BE2C (cell line): Measurements from ENCODE around the gene SERAC1. TPM values are rescaled to one million over a fixed set of nuclear protein-coding genes. Genes with fewer than 3 reads are reported as not detected.
A peak's percentile ranks its signal among the peaks of the same experiment; 100 is the strongest.
"Not testable (repeated sequence)": the region's sequence is repeated elsewhere in the genome, so short reads cannot be mapped to it uniquely, and the experiment has no call there.

Experiments
- DNase-seq: peaks from one replicate; pipeline ENCODE4 v3.0.0-alpha.2; 2020
- H3K27me3 ChIP-seq: fragments of 250-450 bp; sonication (Bioruptor Pico); 2 replicates; pipeline ENCODE4 v1.5.1; 2020; ENCODE audit warnings: mild to moderate bottlenecking
- H3K36me3 ChIP-seq: fragments of 250-450 bp; sonication (Bioruptor Pico); 2 replicates; pipeline ENCODE4 v1.5.1; 2020; ENCODE audit warnings: mild to moderate bottlenecking
- H3K4me1 ChIP-seq: fragments of 250-450 bp; sonication (Bioruptor Pico); 2 replicates; pipeline ENCODE4 v1.5.1; 2020
- H3K4me3 ChIP-seq: 2 replicates; pipeline ENCODE4 v1.5.1; 2011; ENCODE audit warnings: low read depth, low read length
- H3K9me3 ChIP-seq: fragments of 250-450 bp; sonication (Bioruptor Pico); 2 replicates; pipeline ENCODE4 v1.5.1; 2020
- polyA plus RNA-seq: library from polyadenylated mRNA; unstranded; fragments of >200 nt; gene quantifications from one replicate; pipeline ENCODE4 v1.2.1, GENCODE V29; 2012; ENCODE audit warnings: low read depth, missing spikeins; ENCODE audit not compliant: insufficient read length, insufficient read depth
- TF ChIP-seq, protein P1 (sequence below): IDR thresholded peaks from 2 replicates; pipeline ENCODE4 v1.5.1; 2012; ENCODE audit warnings: mild to moderate bottlenecking, low read depth, low read length

Gene SERAC1
- polyA plus RNA-seq, result 2.8 TPM

DNA sequence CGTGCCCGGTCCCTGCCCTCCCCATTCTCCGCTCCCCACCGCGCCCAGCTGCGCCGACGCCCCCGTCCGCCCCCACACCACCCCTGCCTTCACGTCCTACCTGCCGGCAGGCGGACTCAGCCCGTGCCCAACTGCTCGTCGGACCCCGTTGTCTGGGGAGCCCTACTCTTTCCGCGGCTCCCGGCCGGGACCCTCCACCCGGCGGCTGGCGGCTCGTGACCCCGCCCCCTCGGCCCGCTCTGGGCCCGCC is at the start of gene SERAC1:
Gene SERAC1 (minus strand): TSS at position 223 of the 250 bp plus-strand sequence. CDS start 9,899 bp downstream, outside the sequence.
- no peak for DNase-seq

DNA sequence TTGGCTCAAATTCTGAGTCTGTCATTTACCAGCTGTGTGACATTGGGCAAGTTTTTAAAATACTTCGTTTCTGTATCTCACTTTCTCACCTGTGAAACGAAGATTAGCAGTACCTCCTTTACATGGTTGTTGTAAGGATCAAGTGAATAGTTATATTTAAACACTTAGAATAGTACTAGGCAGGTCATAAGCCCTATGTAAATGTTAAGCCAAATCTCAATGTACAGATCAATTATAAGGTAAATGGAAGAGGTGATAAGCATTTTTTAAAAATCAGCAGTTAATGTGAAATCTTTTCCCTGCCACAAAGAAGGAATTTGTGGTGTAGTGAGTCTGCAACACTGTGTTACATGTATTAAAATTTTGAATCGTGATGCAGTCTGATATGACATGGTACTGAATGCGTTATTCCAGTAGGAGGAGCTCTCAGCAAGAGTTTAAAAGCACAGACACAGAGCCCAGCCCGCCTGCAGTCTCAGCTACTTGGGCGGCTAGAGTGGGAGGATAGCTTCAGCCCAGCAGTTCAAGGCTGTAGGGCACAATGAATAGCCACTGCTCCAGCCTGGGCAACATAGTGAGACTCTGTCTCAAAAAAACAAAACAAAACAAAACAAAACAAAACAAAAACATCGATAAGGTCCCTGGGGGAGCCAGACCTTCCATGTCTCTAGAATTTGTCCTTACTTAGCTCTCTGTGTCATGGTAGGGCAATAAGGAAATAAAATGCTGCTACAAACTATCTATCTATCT is 46.0 kb upstream of the SERAC1 start:
- Histone ChIP-seq H3K27me3 (no peaks in the 10 kb centered on the region), H3K9me3 (no peaks in the 10 kb centered on the region), H3K4me1 (no peaks in the 10 kb centered on the region), H3K36me3 (no peaks in the 10 kb centered on the region), H3K4me3 (no peak overlapping the region)
- DNase-seq, result peak; percentile 75
- TF ChIP-seq, protein P1, sequence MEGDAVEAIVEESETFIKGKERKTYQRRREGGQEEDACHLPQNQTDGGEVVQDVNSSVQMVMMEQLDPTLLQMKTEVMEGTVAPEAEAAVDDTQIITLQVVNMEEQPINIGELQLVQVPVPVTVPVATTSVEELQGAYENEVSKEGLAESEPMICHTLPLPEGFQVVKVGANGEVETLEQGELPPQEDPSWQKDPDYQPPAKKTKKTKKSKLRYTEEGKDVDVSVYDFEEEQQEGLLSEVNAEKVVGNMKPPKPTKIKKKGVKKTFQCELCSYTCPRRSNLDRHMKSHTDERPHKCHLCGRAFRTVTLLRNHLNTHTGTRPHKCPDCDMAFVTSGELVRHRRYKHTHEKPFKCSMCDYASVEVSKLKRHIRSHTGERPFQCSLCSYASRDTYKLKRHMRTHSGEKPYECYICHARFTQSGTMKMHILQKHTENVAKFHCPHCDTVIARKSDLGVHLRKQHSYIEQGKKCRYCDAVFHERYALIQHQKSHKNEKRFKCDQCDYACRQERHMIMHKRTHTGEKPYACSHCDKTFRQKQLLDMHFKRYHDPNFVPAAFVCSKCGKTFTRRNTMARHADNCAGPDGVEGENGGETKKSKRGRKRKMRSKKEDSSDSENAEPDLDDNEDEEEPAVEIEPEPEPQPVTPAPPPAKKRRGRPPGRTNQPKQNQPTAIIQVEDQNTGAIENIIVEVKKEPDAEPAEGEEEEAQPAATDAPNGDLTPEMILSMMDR, result peak; percentile 91

More for the DNA sequence above, at the start of gene SERAC1:
- TF ChIP-seq, protein P1, result no peak
- H3K9me3 ChIP-seq, result no peaks in the 10 kb centered on the region
- no peaks in the 10 kb centered on the region for H3K4me1 ChIP-seq
- H3K4me3 ChIP-seq, result peak within 1 kb of the TSS; percentile 89
- no peaks in the 10 kb centered on the region for H3K27me3 ChIP-seq
- H3K36me3 ChIP-seq, result no peaks in the 10 kb centered on the region

DNA sequence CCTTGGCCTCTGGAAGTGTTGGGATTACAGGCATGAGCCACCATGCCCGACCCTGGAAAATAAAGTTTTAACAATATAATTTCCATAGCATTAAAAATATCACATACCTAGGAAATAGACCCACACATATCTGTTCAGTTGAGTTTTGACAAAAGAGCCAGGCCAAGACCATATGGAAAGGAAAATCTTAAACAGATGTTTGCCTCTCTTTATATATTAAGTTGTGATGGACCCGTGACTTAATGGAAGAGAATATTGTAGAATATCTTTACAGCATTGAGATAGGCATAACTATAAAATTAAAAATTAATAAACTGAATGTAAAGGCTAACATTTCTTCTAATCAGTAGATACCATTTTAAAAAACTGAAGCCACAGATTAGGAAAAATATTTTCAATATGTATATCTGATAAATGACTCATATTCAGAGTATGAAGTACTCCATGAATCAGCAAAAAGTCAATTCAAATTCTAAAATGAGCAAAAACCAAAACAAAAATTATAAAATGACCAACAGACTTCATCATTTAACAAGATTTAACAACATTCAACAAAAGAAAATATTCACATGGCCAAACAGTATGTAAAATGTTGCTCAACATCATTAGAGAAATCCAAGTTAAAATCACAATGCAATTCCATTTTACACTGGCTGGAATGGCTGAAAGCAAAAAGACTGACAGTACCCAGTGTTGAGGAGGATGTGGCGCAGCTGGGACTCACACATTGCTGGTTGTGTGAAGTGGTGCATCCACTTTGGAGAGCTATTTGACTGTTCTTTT is 43.4 kb upstream of the SERAC1 start:
- Histone ChIP-seq H3K36me3 (no peaks in the 10 kb centered on the region), H3K4me1 (no peaks in the 10 kb centered on the region), H3K9me3 (no peaks in the 10 kb centered on the region), H3K4me3 (no peak overlapping the region), H3K27me3 (no peaks in the 10 kb centered on the region)
- DNase-seq, result no peak
- TF ChIP-seq, protein P1, result no peak

DNA sequence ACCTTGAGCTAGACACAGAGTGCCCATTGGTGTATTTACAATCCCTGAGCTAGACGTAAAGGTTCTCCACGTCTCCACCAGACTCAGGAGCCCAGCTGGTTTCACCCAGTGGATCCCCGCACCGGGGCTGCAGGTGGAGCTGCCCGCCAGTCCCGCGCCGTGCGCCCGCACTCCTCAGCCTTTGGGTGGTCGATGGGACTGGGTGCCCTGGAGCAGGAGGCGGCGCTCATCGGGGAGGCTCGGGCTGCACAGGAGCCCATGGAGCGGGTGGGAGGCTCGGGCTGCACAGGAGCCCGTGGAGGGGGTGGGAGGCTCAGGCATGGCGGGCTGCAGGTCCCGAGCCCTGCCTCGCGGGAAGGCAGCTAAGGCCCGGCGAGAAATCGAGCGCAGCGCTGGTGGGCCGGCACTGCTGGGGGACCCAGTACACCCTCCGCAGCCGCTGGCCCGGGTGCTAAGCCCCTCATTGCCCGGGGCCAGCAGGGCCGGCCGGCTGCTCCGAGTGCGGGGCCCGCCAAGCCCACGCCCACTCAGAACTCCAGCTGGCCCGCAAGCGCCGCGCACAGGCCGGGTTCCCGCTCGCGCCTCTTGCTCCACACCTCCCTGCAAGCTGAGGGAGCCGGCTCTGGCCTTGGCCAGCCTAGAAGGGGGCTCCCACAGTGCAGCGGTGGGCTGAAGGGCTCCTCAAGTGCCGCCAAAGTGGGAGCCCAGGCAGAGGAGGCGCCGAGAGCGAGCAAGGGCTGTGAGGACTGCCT is 41.7 kb upstream of the SERAC1 start:
- DNase-seq, H3K36me3 ChIP-seq, H3K4me1 ChIP-seq, H3K27me3 ChIP-seq, H3K4me3 ChIP-seq, H3K9me3 ChIP-seq: not testable (repeated sequence)

DNA sequence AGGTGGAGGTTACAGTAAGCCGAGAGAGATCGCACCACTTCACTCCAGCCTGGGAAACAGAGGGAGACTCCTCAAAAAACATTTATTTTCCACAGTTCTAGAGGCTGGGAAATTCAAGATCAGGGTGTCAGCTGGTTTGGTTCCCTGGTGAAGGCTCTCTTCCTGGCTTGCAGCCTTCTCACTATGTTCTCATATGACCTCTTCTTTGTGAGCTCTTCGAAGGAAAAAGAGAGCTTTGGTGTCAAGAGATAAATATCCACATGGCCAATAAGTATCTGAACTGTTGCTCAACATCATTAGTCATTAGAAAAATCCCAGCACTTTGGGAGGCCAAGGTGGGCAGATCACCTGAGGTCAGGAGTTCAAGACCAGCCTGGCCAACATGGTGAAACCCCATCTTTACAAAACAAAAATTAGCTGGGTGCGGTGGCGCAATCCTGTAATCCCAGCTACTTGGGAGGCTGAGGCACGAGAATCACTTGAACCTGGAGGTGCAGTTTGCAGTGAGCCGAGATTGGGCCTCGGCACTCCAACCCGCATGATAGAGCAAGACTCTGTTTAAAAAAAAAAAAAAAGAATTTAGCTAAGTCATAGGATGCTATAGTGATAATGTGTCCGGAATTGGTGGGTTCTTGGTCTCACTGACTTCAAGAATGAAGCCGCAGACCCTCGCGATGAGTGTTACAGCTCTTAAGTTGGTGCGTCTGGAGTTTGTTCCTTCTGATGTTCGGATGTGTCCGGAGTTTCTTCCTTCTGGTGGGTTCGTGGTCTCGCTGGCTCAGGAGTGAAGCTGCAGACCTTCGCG is 40.4 kb upstream of the SERAC1 start:
- H3K4me3 ChIP-seq, result not testable (repeated sequence)

DNA sequence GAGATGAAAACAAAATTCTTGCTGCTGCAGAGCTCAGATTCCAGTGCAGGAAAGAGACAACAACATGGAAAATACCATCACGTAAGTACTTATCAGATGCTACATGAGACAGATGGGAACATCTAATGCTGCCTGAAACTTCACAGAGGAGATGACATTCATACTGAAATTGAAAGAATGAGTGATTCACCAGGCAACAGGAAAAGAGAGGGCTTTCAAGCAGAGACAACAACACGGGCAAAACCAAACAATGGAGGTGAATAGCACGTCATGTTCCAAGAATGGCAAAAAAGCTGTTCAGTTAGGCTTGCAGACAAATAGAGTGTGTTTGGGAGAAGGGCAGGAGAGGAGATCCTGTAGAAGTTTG is 39.3 kb upstream of the SERAC1 start:
- H3K36me3 ChIP-seq, result no peaks in the 10 kb centered on the region
- H3K9me3 ChIP-seq, result no peaks in the 10 kb centered on the region
- DNase-seq, result no peak
- H3K4me1 ChIP-seq, result no peaks in the 10 kb centered on the region
- H3K27me3 ChIP-seq, result no peaks in the 10 kb centered on the region
- no peak overlapping the region for H3K4me3 ChIP-seq
- TF ChIP-seq, protein P1, result no peak

More for the DNA sequence above, 40.4 kb upstream of the SERAC1 start:
- not testable (repeated sequence) for H3K27me3 ChIP-seq, H3K36me3 ChIP-seq, DNase-seq, H3K9me3 ChIP-seq, H3K4me1 ChIP-seq
